HG03442 (cell line): Measurements from ENCODE around the gene ZSCAN10.

Experiments used
- ATAC-seq: cut with Tn5 transposase; IDR thresholded peaks from one replicate; pipeline ENCODE4 v1.9.1; 2021; ENCODE audit warnings: mild to moderate bottlenecking, moderate library complexity; ENCODE audit not compliant: unreplicated experiment

The ZSCAN10 gene

GRCh38 chr16:3049921-3050481, 49.1 kb downstream of the ZSCAN10 start:
- no peak for ATAC-seq

GRCh38 chr16:3047387-3047720, 51.7 kb downstream of the ZSCAN10 start:
- ATAC-seq = no peak

GRCh38 chr16:3046641-3047386, 52.3 kb downstream of the ZSCAN10 start:
- ATAC-seq = no peak

GRCh38 chr16:3045758-3046640, 53.1 kb downstream of the ZSCAN10 start, which contains the start of gene MMP25:
Gene MMP25 (plus strand): TSS chr16:3046561. CDS start chr16:3046918, 357 bp downstream.
- ATAC-seq = no peak

GRCh38 chr16:3044708-3045107, 54.4 kb downstream of the ZSCAN10 start:
- no peak for ATAC-seq

GRCh38 chr16:3042376-3042775, 56.7 kb downstream of the ZSCAN10 start:
- no peak for ATAC-seq

GRCh38 chr16:3038896-3039295, 60.2 kb downstream of the ZSCAN10 start:
- no peak for ATAC-seq
